HCT116 (cell line): Measurements from ENCODE around the gene AMER1.

Experiments
- CEBPB ChIP-seq: IDR thresholded peaks from 2 replicates; pipeline ENCODE4 v1.6.1; 2012; ENCODE audit warnings: low read depth
- CTCF ChIP-seq, 3 experiments: fragments of 200-600 bp in 1 of 3; sonication (generic) in 1 of 3; IDR thresholded peaks in 2 of 3; conservative IDR thresholded peaks in 1 of 3; 2 replicates each; pipeline ENCODE4 v1.5.1; 2012 to 2017; ENCODE audit warnings: low read depth in 2 of 3, low read length in 2 of 3, antibody characterized with exemption in 1 of 3, borderline replicate concordance in 1 of 3, control low read depth in 1 of 3, mild to moderate bottlenecking in 1 of 3, mixed read lengths in 1 of 3, mixed run types in 1 of 3, moderate library complexity in 1 of 3; ENCODE audit not compliant: insufficient read depth in 1 of 3
- EGR1 ChIP-seq: IDR thresholded peaks from 2 replicates; pipeline ENCODE4 v1.6.1; 2012; ENCODE audit warnings: low read depth
- EZH2 ChIP-seq: fragments of 200-600 bp; sonication (generic); IDR thresholded peaks from 2 replicates; pipeline ENCODE4 v1.6.1; 2017; ENCODE audit warnings: antibody characterized with exemption, mixed run types
- JUND ChIP-seq: IDR thresholded peaks from 2 replicates; pipeline ENCODE4 v1.6.1; 2012
- POLR2AphosphoS5 ChIP-seq: IDR thresholded peaks from 2 replicates; pipeline ENCODE4 v1.6.1; 2011; ENCODE audit warnings: mild to moderate bottlenecking, low read depth, low read length, moderate library complexity
- RAD21 ChIP-seq: IDR thresholded peaks from 2 replicates; pipeline ENCODE4 v1.6.1; 2012; ENCODE audit warnings: low read depth, mild to moderate bottlenecking
- TCF7L2 ChIP-seq: IDR thresholded peaks from 2 replicates; pipeline ENCODE4 v1.7.0; 2011; ENCODE audit warnings: borderline replicate concordance, inconsistent platforms; ENCODE audit not compliant: insufficient read depth, insufficient read length; ENCODE audit errors: extremely low read depth
- YY1 ChIP-seq: IDR thresholded peaks from 2 replicates; pipeline ENCODE4 v1.6.1; 2011; ENCODE audit warnings: low read length, low read depth, moderate library complexity, mild to moderate bottlenecking; ENCODE audit not compliant: insufficient replicate concordance; ENCODE audit errors: extremely low read depth
- ZBTB33 ChIP-seq: IDR thresholded peaks from 2 replicates; pipeline ENCODE4 v1.6.1; 2011; ENCODE audit warnings: mild to moderate bottlenecking, low read length, moderate library complexity; ENCODE audit not compliant: insufficient replicate concordance; ENCODE audit errors: extremely low read depth
- ZFX ChIP-seq: fragments of 450-650 bp; IDR thresholded peaks from 2 replicates; pipeline ENCODE4 v1.6.1; 2017
- ZNF274 ChIP-seq: fragments of 200-500 bp; sonication (Bioruptor generic); IDR thresholded peaks from 2 replicates; pipeline ENCODE4 v1.6.1; 2014; ENCODE audit warnings: mild to moderate bottlenecking, low read depth, low read length, inconsistent platforms

GRCh38 chrX:64205441-64205734 lies at the start of gene AMER1:
- no peak for TF ChIP-seq EZH2
- no peak for TF ChIP-seq ZBTB33
- TF ChIP-seq CEBPB, result no peak
- no peak for TF ChIP-seq ZFX
- no peak for TF ChIP-seq CTCF (IDR thresholded peaks at IDR 0.05 in 2 of 3, conservative IDR thresholded peaks at IDR 0.05 in 1 of 3; ENCODE audit: borderline replicate concordance in 1 of 3, insufficient read depth in 1 of 3, low read depth in 2 of 3, low read length in 2 of 3)
- no peak for TF ChIP-seq TCF7L2
- no peak for TF ChIP-seq ZNF274
- TF ChIP-seq EGR1, result no peak
- no peak for TF ChIP-seq JUND
- no peak for TF ChIP-seq YY1
- no peak; the same call in 1 of the 2 replicates for TF ChIP-seq POLR2AphosphoS5
- no peak for TF ChIP-seq RAD21
